DOHH2 (cell line): Measurements from ENCODE around the gene JHY.

Experiments
- H3F3A ChIP-seq: fragments of 200-600 bp; sonication (generic), shearing (Covaris generic); 2 replicates; pipeline ENCODE4 v1.6.0; 2016; ENCODE audit warnings: antibody characterized with exemption, mild to moderate bottlenecking; ENCODE audit not compliant: control insufficient read depth, insufficient read depth
- H3K27ac ChIP-seq: fragments of 200-600 bp; sonication (generic); 2 replicates; pipeline ENCODE4 v1.5.1; 2014; ENCODE audit warnings: low read depth, mild to moderate bottlenecking, low read length, moderate library complexity
- H3K27me3 ChIP-seq: fragments of 200-600 bp; sonication (generic); 2 replicates; pipeline ENCODE4 v1.6.1; 2014; ENCODE audit warnings: mild to moderate bottlenecking, low read length, mixed read lengths; ENCODE audit not compliant: control insufficient read depth
- H3K36me3 ChIP-seq: fragments of 200-600 bp; sonication (generic); 2 replicates; pipeline ENCODE4 v1.6.1; 2014; ENCODE audit warnings: mild to moderate bottlenecking, low read length, moderate library complexity, mixed read lengths; ENCODE audit not compliant: control insufficient read depth
- H3K4me1 ChIP-seq: fragments of 200-600 bp; sonication (generic); 2 replicates; pipeline ENCODE4 v1.6.1; 2014; ENCODE audit warnings: mild to moderate bottlenecking, low read length, mixed read lengths; ENCODE audit not compliant: control insufficient read depth
- H3K4me2 ChIP-seq: fragments of 200-600 bp; sonication (generic); 2 replicates; pipeline ENCODE4 v1.6.0; 2014; ENCODE audit warnings: mild to moderate bottlenecking, low read length, moderate library complexity
- H3K4me3 ChIP-seq: fragments of 200-600 bp; sonication (generic); 2 replicates; pipeline ENCODE4 v1.5.1; 2014; ENCODE audit warnings: mild to moderate bottlenecking, low read length, mixed read lengths
- H3K79me2 ChIP-seq: fragments of 200-600 bp; sonication (generic); 2 replicates; pipeline ENCODE4 v1.6.1; 2014; ENCODE audit warnings: mild to moderate bottlenecking, low read length, mixed read lengths; ENCODE audit not compliant: control insufficient read depth
- H3K9me2 ChIP-seq: fragments of 200-600 bp; sonication (generic); replicated peaks from 2 replicates; pipeline ENCODE4 v1.6.1; 2014; ENCODE audit warnings: mild to moderate bottlenecking, low read length, mixed read lengths; ENCODE audit not compliant: control insufficient read depth
- H3K9me3 ChIP-seq: fragments of 200-600 bp; sonication (generic); 2 replicates; pipeline ENCODE4 v1.6.1; 2014; ENCODE audit warnings: antibody characterized with exemption, low read length, mixed read lengths; ENCODE audit not compliant: control insufficient read depth, insufficient read depth
- H4K20me1 ChIP-seq: fragments of 200-600 bp; sonication (generic); 2 replicates; pipeline ENCODE4 v1.6.0; 2014; ENCODE audit warnings: low read depth, mild to moderate bottlenecking, antibody characterized with exemption, low read length, moderate library complexity; ENCODE audit not compliant: control insufficient read depth, insufficient read depth
- EZH2phosphoT487 ChIP-seq: fragments of 200-600 bp; sonication (generic); IDR thresholded peaks from 2 replicates; pipeline ENCODE4 v1.6.1; 2017; ENCODE audit warnings: borderline replicate concordance, mild to moderate bottlenecking, antibody characterized with exemption, low read length, moderate library complexity, mixed read lengths
- TF ChIP-seq, protein P1 (sequence below): fragments of 200-600 bp; sonication (generic); IDR thresholded peaks from one replicate; pipeline ENCODE4 v1.5.1; 2014; ENCODE audit warnings: antibody characterized with exemption, mild to moderate bottlenecking, low read depth, low read length; ENCODE audit not compliant: poor library complexity, severe bottlenecking

JHY gene

DNA sequence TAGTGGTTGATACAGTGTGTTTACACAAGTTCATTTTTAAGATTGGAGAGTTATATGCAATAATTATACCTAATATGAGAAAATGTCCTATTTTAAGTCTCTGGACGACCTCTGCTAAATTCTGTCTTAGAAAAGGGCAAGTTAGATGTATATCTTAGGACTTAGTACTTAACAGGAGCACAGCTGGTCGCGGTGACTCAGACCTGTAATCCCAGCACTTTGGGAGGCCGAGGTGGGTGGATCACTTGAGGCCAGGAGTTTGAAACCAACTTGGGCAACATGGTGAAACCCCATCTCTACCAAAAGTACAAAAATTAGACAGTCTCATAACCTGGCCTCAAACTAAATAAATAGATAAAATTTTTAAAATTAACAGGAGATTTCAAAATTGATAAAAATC is 71.9 kb downstream of the JHY start:
- H3K4me1 ChIP-seq: no peaks in the 10 kb centered on the region
- no peaks in the 10 kb centered on the region for H4K20me1 ChIP-seq
- no peaks in the 10 kb centered on the region for H3K9me2 ChIP-seq
- no peak for TF ChIP-seq EZH2phosphoT487
- TF ChIP-seq, protein P1, sequence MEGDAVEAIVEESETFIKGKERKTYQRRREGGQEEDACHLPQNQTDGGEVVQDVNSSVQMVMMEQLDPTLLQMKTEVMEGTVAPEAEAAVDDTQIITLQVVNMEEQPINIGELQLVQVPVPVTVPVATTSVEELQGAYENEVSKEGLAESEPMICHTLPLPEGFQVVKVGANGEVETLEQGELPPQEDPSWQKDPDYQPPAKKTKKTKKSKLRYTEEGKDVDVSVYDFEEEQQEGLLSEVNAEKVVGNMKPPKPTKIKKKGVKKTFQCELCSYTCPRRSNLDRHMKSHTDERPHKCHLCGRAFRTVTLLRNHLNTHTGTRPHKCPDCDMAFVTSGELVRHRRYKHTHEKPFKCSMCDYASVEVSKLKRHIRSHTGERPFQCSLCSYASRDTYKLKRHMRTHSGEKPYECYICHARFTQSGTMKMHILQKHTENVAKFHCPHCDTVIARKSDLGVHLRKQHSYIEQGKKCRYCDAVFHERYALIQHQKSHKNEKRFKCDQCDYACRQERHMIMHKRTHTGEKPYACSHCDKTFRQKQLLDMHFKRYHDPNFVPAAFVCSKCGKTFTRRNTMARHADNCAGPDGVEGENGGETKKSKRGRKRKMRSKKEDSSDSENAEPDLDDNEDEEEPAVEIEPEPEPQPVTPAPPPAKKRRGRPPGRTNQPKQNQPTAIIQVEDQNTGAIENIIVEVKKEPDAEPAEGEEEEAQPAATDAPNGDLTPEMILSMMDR: no peak
- no peak overlapping the region for H3K4me3 ChIP-seq
- no peaks in the 10 kb centered on the region for H3K79me2 ChIP-seq
- H3K27ac ChIP-seq: no peak overlapping the region
- H3K9me3 ChIP-seq: no peaks in the 10 kb centered on the region
- no peak overlapping the region for H3K4me2 ChIP-seq
- H3F3A ChIP-seq: no peaks in the 10 kb centered on the region
- no peaks in the 10 kb centered on the region for H3K36me3 ChIP-seq
- H3K27me3 ChIP-seq: peaks cover 21% of the 10 kb centered on the region

DNA sequence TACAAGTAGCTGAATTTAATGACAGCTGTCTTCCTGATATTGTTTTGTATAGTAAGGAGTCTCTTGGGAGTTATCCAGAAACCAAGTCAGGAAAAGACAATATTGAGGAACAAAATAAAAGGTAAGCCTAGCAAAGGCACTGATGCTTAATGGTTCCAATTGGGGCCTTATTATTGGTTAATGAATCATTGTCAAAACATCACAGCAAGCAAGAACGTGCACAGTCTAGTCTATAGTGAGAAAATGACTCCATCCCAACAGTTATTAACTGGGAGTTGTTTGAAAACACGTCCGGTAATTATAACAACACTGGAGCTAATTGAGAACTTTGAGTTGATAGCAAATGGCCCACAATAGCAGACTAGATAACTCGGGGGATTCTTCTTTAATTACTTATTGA is 81.4 kb downstream of the JHY start:
- Histone ChIP-seq H3K4me1 (no peaks in the 10 kb centered on the region), H4K20me1 (no peaks in the 10 kb centered on the region), H3K4me2 (no peak overlapping the region), H3F3A (no peaks in the 10 kb centered on the region), H3K4me3 (no peak overlapping the region), H3K9me2 (no peaks in the 10 kb centered on the region), H3K9me3 (no peaks in the 10 kb centered on the region), H3K36me3 (no peaks in the 10 kb centered on the region), H3K27ac (no peak overlapping the region), H3K27me3 (0 out of 2 replicates have a peak, but pooled peaks cover 3% of the 10 kb centered on the region), H3K79me2 (no peaks in the 10 kb centered on the region)
- no peak for TF ChIP-seq EZH2phosphoT487
- TF ChIP-seq, protein P1: no peak

DNA sequence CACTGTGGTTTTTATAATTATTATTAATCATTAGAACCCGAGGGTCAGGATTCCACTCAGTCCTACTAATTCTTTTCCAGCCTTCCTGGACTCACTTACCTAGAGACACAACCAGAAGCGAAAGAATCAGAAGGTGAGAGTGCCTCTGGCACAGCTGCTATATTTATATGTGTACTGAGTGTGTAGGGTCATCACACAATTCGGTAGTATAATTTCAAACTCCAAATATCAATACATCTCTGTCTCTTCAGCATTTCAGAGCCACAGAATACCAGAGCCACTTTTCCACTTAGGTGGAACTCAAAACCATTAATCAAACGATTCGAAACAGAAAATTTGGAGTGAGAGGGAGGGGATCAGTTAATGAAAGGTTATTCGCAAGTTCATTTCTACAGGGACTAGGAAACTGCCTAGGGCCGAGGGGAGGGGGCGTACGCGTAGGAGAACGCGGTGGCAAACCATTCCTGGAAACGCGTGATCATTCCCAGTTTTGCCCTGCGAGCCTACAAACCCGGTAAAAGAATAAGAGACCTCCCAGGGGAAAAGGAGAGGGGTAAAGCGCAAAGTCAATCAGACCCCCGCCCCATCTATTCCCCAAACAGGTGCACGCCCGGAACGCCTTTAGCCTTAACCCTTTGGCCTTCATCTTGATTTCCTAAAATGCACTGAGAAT is 93.6 kb downstream of the JHY start:
- Histone ChIP-seq H3K9me3 (no peaks in the 10 kb centered on the region), H3K27me3 (peaks cover 3% of the 10 kb centered on the region; the same call in 1 of the 2 replicates), H3K36me3 (no peaks in the 10 kb centered on the region), H3K79me2 (no peaks in the 10 kb centered on the region), H3K27ac (no peak overlapping the region), H3F3A (no peaks in the 10 kb centered on the region), H3K4me1 (no peaks in the 10 kb centered on the region), H3K4me3 (no peak overlapping the region), H3K9me2 (no peaks in the 10 kb centered on the region), H4K20me1 (no peaks in the 10 kb centered on the region), H3K4me2 (no peak overlapping the region)
- TF ChIP-seq EZH2phosphoT487: no peak
- TF ChIP-seq, protein P1: no peak
